ENCODE measurements around the gene STK35.
"Not testable (repeated sequence)": the region's sequence is repeated elsewhere in the genome, so short reads cannot be mapped to it uniquely, and the experiment has no call there.

The STK35 gene

DNA sequence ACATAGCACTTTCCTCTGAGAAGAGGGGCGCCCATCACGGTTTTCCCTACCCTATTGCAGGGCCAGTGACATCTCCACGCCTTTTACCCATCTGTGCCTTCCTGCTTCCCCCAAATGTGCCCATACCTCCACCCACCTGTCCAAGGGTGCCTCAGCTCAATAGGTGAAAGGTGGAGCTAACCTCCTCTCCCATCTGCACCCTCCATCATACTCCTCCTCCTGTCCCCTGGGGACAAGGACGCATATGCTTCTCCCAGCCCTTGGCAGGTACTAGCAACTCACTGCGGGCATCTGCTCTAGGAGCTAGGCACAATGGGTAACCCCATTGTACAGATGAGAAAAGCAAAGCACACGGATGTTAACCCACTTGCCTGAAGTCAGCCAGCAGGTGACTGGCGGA lies 62.8 kb downstream of the STK35 start:
- DNase-seq: no peak

GRCh38 chr20:2164966-2165365 lies 63.3 kb downstream of the STK35 start:
- no peak for DNase-seq

GRCh38 chr20:2165871-2166270 lies 64.2 kb downstream of the STK35 start:
- DNase-seq: no peak

DNA sequence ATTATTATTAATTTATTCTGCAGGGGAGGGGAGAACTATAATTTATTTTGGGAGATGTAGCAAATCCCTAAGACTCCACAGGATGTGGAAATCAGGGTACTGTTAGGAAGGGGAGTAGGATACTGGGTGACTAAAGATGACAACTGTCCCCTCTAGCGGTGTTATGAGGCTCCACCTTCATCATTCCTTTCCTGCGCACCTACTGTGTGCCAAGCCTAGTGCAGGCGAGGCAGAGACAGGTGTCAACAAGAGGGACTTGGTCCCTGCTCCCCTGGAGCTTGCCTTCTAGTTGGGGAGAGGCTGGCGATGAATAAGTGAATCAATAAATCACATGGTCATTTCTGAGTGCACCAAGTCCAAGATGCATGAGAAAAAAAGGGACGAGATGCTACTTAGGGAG lies 65.5 kb downstream of the STK35 start:
- DNase-seq: no peak

DNA sequence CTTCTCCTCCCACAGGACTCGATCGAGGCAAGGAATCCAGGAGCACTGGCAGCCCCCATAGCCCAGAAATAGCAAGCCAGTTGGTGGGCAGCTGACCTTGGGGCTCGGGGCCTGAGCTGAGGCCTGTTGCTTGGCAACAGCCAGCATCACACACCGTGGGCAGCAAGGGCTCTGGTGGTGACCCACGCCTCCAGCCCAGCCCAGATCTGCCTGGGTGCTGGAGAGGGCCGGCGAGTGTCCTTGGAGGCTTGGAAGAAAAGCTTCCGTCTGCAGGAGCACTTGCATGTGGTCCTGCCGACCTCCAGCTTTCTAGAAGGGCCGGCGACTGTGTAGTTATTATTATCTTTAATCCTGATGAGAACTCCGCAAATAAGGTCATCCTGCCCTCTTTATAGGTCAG lies 67.3 kb downstream of the STK35 start:
- no peak for DNase-seq

DNA sequence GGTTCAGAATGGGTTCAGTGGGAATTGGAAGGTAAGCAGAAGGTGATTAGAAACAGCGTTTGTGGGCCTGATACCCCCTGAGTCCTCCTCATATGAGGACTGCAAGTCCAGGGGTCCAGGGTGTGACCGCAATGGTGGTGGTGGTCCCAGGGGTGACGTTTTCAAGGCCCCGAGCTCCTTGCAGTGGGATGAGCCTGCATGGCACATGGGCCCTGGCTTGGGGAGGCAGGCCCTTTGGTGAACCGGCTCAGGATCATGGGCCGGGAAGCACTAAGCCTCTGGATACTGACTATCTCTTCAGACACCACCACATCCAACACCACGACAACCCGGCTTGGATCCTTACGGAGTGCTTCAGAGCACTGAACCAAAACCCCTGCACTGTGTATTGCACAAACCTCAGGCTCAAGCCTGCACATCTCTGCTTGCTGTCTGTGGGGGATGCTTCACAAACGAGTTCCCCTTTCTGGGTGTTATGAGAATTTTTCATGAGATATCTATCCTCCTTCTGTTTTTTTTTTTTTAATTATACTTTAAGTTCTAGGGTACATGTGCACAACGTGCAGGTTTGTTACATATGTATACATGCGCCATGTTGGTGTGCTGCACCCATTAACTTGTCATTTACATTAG lies 67.9 kb downstream of the STK35 start:
- DNase-seq: no peak

DNA sequence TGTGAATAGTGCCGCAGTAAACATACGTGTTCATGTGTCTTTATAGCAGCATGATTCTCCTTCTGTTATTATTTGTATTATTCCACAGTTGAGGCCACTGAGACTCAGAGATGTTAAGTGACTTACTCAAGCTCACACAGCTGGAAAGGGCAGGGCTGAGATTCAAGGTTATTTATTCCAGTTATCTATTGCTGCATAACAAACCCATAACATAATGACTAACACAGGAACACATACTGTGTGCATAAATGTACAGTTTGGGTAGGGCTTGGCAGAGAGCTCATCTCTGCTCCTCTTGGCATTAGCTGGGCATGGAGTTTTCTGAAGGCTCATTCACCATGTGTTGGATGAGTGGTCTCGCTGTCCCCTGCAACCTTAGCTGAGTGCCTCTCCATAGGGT lies 68.8 kb downstream of the STK35 start:
- DNase-seq: no peak

DNA sequence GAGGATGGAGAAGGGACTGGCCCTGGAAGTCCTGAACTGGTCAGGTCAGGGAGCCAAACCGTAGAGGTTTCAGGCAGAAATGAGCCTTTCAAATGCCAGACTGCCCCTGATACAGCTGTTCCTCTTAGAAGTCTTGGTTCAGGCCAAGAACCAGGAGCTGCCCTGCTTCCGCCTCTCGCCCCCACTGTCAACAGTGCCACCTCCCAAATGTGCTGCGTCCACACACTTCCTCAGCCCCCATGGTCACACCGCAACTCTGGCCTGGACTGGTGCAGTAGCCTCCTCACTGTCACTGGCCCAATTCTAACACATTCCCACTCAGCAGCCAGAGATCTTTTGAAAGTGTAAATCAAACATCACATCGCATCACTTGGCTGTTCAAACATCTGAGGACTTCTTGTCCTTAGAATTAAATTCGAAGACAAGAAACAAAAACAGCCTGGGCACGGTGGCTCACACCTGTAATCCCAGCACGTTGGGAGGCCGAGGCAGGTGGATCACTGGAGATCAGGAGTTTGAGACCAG lies 69.7 kb downstream of the STK35 start:
- DNase-seq: no peak

DNA sequence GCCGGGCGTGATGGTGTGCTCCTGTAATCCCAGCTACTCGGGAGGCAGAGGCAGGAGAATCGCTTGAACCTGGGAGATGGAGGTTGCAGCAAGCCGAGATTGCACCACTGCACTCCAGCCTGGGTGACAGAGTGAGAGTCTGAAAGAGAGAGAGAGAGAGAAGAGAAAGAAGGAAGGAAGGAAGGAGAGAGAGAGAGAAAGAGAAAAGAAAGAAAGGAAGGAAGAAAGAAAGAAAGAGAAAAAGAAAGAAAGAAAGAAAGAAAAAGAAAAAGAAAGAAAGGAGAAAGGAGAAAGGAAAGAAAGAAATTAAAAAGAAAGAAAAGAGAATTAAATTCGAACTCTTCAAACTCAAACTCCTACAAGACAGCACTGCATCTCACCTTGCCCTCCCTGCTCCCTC lies 70.2 kb downstream of the STK35 start:
- DNase-seq: not testable (repeated sequence)

GRCh38 chr20:2172305-2173175 lies 70.9 kb downstream of the STK35 start:
- peak; percentile 58 for DNase-seq

DNA sequence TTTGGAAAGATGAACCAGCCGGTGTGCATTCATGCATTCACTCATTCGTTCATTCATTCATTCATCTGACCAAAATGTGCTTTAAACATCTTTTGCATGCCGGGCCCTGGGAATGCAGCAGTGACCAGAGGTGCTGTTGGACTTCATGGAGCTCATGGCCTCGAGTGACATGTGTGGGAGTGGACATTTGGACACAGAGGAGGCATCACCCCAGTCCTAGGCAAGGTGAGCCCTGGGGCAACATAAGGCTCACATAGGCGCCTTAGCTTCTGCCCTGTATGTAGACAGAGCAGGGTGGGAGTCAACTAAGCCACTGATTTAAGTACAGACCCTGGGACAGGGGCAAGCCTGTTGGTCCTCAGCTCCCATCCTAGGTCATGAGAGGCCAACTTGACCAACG lies 71.6 kb downstream of the STK35 start:
- no peak for DNase-seq

DNA sequence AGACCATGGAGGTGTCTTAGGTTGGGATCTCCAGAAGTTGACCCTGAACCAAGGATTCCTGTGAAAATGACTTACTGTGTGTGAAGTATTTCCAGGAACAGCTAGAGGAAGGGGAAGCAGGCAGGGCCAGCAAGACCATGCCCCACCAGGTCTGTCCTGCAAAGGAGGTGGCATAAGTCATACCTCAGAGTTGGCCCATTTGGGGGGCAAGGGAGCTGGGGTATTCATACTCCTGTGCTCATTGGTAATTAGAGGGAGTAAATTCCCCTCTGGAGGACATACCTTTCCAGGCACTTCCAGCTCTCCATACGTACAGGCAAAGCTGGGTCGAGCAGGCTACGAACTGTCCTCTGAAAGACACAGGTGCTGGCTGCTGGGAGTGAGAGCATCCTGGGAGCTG lies 72.4 kb downstream of the STK35 start:
- DNase-seq: no peak

GRCh38 chr20:2176946-2177345 lies 75.3 kb downstream of the STK35 start:
- no peak for DNase-seq

- DNase-seq: no peak
These were observed 76.9 kb downstream of the STK35 start for GRCh38 chr20:2178318-2179232.

DNA sequence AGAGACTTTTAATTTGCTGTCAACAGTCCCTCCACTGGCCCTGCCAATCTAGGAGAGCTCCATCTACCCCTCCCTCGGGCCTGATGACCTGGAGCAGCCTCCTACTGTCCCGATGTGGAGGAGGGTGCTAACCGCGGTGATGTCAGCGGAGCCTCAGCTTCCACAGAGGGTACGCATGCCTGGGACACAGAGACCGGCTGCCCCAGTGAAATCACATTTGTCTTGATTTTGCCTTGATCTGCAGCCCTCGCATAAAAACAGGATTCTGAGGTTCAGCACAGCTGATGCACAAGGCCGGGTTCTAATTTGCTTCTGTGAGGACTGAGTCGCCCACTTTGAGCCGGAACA lies 77.6 kb downstream of the STK35 start:
- DNase-seq: no peak

GRCh38 chr20:2179949-2180348 lies 78.3 kb downstream of the STK35 start:
- no peak for DNase-seq

GRCh38 chr20:2183381-2183780 lies 81.8 kb downstream of the STK35 start:
- no peak for DNase-seq

GRCh38 chr20:2184933-2185332 lies 83.3 kb downstream of the STK35 start:
- not testable (repeated sequence) for DNase-seq

DNA sequence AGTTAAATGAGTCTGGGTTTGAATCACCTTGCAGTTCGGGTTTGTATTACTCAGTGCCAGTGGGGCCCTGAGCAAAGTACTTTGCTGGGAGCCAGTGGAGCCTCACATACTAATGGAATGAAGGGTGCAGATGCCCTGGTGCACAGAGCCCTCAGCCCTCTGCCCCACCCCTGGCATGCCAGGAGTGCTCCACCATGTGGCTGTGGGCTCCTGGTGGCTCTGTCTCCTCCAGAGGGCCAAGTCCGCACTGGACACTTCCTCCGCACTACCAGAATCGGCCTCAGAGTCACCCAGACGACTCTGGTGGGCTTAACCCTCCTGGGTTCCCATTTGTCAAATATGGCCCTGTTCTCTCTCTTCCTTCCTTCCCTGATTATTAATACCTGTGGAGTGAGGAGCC lies 94.0 kb downstream of the STK35 start:
- no peak for DNase-seq

- DNase-seq: no peak
These were observed 95.5 kb downstream of the STK35 start for GRCh38 chr20:2197166-2197565.

Data from hematopoietic multipotent progenitor cell treated with erythropoietin and hydrocortisone succinate and interleukin-3 and kit ligand, for 8 days (in vitro differentiated cells).